HG02588 (cell line): ENCODE data around the gene PAK2.
"Not testable (repeated sequence)": the region's sequence is repeated elsewhere in the genome, so short reads cannot be mapped to it uniquely, and the experiment has no call there.

Experiments used
- ATAC-seq: cut with Tn5 transposase; IDR thresholded peaks from one replicate; pipeline ENCODE4 v1.9.1; 2021; ENCODE audit warnings: mild to moderate bottlenecking, moderate library complexity; ENCODE audit not compliant: unreplicated experiment

Gene PAK2

DNA sequence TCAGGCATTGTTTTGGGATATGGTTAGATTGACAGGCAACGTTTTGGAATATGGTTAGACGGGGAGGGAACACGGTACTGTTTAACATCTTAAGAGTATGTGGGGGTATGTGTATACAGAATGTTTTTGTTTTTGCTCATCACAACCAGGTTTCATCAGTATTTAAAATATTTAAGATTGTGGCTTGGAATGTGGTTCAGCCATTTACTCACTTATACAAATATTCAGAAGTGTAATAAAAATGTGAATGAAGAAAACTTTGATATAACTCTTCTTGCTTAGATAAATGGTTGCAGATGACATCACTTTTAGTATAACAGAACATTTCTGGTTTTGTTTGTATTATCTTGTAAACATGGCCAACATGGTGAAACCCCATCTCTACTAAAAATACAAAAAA, 3.9 kb upstream of the PAK2 start:
- no peak for ATAC-seq

DNA sequence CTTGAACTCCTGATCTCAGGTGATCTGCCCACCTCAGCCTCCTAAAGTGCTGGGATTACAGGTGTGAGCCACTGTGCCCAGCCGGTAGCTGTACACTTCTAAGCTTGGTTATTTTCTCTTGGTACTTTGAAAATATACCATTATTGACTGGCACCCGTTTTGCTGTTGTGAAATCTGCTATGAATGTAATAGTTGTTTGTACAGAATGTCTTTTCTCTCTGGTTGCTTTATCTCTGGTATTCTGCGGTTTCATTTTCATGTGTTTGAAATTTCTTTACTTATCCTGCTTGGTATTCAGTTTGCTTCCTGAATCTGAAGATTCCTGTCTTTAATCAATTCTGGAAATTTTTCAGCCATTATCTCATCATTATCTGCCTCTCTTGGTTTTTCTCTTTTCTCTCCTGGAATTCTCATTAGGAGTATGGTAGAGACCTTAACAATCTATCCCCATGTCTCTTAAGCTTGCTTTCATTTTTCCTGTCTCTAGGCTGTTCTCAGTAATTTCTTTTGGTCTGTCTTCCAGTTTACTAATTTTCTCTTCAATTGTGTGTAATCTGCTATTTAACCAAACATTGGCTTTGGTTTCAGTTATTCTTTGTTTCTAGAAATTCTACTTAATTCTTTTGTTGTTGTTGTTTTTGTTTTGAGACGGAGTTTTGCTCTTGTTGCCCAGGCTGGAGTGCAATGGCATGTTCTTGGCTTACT, 2.8 kb upstream of the PAK2 start:
- ATAC-seq = no peak

DNA sequence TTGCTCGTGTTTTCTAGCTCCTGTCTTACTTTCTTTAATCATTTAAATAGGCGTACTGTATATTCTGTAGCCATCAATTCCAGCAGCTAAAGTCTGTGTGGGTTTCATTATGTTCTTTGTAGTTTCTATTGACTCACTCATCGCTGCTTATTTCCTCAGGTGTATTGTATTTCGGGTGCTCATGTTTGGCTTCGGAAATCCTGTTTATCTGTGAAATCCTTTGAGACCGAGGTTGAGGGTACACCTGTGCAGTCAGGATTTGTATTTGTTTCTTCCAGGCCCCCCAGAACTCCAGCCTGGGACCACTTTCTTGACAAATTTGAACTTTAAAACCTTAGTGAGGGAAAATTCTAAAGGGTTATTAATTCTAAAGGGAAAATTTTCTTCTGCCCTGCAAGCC, 2.0 kb upstream of the PAK2 start:
- no peak for ATAC-seq

DNA sequence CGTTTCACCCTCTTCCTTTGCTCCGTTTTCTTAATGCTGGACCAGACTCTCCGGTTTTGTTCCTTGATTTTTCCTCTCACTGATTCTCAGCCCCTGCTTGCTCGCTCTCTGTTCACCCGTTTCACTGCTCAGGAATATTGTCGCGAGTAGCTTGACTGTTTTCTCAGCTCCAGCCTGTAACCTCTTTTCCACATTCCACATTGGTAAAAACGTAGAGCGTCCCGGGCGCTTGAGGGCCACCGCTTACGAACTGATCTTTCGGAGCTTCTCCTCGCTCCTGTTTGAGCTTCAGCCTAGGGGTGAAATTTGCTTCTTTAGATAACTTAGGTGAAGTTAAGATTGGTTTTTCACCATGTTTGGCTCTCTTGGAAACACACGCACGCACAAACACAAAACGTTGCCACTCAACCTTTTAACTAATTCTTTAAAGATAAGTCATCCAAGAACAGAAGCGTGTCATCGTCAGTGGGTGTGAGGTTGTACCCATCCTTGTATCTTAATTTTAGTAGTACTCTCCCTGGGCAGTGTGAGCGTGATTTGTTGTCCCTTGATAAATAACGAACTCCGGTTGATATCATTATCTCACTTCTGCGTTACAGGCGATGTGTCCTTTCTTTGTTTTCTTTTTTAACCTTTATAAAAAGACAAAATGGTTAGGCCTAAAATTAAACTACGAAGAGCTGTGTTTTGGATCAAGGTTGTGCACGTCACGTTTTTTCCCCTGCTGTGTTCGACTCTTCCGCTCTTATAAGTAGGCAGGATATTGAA, 1.0 kb downstream of the PAK2 start:
- ATAC-seq = no peak

DNA sequence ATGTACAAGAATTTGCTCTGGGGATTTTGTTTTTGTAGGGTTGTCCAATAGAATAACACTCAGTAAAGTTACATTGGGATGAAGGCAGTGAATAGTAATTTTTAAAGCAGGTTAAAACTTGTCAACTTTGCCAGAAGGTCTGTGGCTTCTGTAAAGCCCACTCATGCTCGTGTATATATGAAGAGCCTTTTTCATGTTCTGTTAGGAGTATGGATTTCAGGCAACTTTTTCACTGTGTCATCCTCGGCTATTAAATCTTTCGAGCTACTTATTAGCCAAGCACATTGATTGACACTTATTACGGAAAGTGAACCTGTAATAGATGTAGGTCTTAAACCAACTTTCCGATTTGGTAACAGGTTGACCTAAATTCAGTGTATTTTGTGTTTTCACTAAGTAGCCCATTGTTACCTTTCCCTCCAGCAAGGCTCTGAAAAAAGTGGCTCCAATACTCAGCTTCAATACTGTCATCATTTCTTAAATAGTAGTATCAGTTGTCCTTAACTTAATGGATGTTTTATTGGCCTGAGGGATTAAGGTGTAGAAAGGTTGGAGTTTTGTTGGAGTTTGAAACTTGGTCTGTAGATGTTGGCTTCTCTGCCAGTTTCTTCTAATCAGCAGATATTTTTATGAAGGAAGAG, 1.7 kb downstream of the PAK2 start:
- no peak for ATAC-seq

DNA sequence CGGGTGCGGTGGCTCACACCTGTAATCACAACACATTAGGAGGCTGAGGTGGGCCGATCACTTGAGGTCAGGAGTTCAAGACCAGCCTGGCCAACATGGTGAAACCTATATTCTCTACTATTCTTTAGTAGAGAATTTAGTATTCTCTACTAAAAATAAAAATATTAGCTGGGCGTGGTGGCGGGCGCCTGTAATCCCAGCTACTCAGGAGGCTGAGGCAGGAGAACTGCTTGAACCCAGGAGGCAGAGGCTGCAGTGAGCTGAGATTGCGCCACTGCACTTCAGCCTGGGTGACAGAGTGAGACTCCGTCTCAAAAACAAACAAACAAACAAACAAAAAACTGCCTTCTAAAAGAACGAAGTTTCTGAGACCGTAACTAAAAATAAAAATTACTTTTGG, 3.9 kb downstream of the PAK2 start:
- ATAC-seq = not testable (repeated sequence)

DNA sequence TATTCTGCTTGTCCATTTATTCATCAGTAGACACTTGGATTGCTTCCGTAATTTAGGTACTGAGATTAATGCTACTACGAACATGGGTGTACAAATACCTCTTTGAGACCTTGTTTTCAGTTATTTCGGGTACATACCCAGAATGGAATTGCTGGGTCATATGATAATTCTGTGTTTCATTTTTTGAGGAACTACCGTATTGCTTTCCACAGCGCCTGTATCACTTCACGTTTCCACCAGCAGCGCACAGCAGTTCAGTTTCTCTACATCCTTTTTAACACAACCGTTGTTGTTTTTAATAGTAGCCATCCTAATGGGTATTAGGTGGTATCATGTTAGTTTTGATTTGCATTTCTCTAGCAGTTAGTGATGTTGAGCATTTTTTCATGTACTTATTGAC, 9.5 kb downstream of the PAK2 start:
- ATAC-seq = no peak

DNA sequence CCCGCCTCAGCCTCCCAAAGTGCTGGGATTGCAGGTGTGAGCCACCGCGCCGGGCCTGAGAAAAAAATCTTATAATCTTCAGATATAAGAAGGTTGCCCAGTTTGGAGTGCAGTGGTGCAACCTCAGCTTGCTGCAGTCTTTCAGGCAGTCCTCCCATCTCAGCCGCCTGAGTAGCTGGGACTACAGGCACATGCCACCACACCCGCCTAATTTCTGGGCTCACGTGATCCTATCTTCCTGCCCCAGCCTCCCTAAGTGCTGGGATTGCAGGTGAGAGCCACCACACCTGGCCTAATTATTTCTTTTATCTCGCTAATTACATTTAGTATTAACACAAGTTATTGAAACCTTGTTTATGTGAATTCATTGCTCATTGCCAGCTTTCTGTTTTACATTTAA, 13.5 kb downstream of the PAK2 start:
- no peak for ATAC-seq

DNA sequence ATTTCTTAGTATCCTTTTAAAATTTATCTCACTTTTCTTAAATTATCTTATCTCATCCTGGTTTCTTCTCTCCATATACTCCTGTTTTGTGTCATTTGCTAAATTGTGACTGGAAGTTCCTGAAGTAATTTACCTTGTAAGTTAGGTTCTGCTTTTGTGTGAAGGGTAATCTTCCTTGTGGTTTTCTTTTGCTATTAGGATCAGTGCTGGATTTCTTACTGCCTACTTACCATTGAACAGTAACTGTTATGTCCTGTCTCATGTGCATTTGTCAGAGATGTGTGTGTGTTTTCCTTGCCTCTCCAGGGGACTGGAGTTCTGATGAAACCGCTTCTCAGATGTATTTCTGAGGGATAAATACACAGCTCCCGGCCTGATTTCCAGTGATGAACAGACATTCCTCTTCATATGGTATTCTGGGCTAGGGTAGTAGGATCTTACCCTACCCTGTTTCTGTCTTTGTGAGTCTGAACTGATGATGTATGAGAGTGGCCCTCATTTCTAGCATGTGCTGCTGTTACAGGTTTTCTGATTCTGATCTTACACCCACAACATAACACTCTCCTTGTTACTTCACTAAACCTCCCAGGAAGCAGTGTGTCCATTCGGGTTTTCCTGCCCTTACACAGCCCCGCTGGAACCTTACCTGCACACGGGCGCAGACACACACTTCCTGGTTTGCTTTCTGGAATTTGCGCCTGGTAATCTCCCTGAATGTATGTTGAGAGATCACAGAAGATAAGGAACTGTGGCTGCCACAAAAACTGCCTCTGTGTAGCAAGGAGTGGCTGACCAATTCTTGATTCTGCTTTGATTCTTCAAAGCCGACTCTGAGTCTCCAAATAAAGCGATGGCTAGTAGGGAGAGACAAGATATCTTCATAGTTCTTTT, 14.7 kb downstream of the PAK2 start:
- no peak for ATAC-seq

DNA sequence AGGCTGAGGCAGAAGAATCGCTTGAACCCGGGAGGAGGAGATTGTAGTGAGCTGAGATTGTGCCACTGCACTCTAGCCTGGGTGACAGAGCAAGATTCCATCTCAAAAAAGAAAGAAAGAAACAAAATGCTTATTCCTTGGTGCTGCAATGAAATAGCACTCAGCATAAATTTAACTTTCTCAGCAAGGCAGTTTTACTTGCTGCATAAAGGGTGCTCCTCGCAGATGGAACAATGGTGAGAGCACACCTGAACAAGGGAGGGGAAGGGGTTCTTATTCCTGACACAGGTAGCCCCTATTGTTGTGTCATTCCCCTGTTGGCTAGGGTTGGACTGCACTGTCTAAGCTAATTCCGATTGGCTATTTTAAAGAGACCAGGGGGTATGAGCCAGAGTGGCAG, 17.1 kb downstream of the PAK2 start:
- ATAC-seq = no peak

DNA sequence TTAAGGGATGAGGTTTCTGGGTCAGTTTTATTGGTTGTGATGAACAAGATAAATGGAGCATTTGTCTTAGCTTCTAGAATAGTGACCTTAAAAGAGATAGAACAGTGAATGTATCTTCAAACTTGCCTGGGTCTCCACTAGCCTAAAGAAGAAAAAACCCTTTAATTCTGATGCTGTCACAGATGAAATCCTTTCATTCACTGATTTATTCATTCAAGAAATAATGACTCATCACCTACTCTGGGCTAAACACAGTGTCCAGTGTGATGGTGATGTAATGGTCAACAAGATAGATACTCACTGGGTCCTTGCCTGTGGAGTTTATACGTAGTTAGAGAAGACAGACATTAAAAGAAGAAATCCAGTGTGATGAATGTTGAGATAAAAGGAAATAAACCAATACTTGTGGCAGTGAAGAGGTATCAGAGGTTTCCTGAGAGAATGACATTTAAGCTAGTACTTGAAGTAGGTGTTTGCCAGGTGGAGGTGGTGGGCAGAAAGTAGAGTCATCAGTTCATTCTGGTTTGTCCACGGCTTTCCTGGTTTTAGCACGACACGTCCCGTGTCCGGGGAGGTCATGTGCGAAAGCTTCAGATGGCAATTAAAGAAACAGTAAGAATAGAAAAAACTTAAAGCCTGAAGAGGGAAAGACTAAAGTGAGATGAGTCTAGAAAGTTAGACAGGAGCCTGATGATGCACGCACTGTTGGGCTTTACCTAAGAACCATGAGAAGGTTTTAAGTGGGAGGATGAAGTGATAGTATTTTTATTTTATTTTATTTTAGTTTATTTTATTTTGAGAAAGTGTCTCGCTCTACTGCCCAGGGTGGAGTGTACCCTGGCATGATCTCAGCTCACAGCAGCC, 18.5 kb downstream of the PAK2 start:
- no peak for ATAC-seq

DNA sequence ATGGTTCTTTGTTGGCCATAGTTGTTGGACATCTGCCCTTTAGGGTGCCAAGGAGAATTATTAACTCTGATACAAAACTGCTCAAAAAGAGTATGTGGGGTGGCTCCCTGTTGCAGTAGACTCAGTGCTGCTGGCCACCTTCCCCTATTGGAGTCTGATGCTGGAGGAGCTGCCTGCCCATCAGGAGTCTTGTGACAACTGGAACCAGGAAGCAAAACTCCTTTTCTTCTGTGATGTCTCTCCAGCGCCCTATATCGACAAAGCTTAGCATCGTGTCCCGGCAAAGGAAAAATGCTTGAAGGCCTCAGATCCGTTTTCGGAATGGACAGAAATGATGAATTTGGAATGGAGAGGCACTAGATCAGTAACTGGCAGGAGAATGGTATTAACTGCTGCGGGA, 23.5 kb downstream of the PAK2 start:
- ATAC-seq = no peak

DNA sequence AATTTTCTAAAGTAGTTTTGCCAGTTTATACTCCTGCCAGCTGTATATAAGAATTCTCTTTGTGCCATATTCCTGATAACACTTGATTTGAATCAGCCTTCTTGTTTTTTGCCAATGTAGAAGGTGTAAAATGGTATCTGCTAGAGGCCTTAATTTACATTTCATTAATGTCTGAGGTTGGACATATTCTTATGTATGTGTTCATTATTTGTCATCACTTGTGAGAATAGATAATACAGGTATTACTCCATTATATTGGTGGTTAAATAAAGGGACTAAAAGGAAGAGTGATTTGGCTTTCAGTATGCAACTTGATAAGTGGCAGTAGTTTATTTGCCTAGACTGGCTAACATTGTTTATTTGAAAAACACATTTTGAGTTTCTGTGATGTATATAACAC, 25.8 kb downstream of the PAK2 start:
- ATAC-seq = no peak

DNA sequence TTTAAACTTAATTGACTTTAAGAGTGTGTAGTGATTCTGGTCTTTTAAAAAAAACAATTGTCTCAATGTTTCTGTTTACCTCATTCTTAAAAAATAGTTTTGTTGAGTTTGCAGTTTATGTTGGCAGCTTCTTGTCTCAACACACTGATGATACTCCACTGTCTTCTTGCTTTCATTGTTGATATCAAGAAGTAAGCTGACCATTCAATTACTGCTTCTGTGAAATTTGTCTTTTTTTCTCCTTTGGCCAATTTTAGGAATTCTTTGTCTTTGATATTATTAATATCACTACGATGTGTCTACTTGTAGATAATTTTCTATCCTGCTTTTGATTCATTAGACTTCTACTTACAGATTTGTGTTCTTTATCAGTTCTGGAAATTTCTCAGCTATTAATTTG, 31.4 kb downstream of the PAK2 start:
- no peak for ATAC-seq

DNA sequence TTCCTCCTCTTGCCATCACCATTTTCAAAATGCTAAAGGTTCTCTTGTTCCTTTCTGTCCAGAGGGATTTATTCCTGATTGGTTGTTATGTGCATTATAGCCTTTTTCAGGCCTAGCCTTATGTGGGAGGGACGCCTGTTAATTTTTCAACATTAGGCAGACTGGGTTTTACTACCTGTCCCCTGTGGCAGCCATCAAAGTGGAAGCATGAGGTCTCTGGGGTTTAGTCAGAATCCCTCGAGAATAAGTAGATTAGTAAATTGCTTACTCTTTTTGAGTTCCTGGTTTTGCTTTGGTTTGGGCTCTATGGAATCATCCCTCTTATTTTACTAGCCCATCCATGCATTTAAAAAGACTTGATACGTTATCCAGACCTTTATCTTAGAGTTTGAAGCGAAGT, 32.4 kb downstream of the PAK2 start:
- no peak for ATAC-seq

DNA sequence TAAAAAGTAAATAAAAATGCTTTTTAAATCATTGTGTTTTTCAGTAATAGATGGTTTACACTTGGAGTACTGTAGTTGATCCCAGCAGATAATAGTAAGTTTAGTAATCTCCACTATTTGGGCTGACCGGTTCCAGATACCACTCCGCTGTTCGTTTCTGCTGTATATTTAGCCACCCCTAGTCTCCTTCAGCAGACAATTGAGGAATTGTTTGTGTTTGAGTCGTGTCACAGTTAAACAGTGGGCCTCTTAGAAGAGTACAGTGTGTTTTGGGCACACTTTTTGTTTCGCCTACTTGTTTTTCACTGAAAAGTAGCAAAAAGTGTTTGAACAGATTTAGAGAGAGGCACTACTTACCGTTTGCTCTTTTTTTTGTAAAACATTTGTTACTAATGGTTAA, 33.2 kb downstream of the PAK2 start:
- no peak for ATAC-seq

DNA sequence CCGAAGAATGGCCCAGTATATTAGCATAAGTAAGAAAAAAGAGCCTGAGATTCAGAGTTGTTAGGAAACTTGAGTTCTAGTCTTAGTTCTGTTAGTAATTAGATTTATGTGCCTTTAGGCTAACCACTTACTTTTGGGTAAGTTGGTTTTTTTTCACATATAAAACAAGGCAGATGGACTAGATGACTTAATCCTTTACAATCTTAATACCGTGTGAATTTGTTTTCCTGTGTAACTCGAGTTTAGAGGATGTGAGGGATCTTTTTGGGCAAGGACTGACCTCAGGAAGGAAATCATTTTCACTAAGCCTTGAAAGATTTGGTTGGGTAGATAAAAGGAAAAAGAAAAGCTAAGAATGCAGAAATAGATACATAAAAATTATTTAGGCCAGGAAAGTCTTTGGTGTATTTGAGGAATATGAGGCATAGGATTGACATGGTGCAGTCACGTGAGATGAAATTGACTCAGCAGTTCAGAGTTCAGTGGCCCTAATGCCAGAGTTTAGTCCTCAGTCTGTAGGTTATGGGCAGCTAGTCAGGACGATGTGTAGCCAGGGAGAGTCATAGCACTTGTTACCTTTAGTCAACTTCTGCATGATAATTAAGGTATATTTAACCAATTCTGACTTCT, 34.6 kb downstream of the PAK2 start:
- ATAC-seq = no peak

DNA sequence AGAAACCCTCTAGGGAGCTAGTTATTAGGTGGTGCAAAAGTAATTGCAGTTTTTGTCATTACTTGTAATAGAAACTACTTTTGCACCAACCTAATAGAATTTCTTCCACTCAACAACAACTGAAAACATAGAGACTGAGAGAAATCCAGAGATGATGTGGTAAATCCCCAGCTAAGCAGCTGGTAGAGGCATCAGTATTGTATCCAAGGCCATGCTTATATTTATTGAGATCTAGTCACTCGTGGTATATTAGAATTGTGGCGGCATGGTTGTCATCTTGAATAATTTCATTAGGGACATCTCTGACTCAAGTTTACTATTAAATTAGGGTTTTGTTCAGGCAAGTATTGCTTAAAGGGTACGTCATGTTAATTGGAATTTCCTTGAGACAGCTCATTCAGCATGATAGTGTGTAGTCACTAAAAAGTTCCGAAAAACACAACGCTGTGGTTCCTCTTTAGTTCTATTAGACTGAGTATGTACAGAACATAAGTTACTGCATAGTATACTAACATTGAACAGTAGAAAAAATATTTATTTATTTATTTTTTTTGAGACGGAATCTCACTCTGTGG, 35.3 kb downstream of the PAK2 start:
- ATAC-seq = no peak

DNA sequence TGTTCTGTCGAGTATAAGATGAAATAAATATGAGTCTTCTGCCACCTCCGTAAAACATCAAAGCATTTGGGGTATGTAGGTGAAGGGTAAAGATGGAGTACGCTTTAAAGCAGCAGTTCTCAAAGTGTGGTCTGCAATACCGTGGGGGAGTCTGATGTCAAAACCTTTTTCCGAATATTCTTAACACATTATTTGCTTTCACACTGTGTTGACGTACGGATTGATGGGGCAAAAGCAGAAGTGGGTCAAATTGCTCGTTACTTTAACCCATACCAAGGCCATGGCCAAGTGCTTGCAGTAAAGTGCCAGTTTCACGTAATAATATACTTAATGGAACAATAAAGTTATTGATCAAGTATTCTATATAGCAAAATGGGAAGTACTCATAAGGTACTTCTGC, 36.3 kb downstream of the PAK2 start:
- ATAC-seq = no peak
